ENCODE data around the gene SSH2.

DNA sequence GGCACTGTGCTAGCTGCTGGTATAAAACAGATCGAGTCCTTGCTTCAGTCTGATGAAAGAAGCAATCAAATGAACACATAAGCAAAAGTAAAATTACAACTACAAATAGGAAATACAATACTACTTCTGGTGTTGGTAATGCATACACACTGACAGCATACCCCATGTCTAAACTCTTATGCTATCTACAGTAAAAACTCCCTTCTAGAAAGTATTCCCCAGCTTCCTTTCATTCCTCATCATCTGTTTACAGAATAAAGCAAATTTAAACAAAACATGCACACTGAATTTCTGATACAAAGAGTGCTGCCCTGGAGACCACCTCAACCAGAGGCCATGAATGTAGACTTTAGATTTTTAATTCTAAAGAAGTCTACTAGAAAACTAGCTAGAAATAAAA, 109.6 kb downstream of the SSH2 start:
- TF ChIP-seq HDAC6 (IDR thresholded peaks at IDR 0.05; ENCODE audit: low read depth, low read length): no peak
- no peak for TF ChIP-seq CEBPG (CRISPR knock-in tag; IDR thresholded peaks at IDR 0.05)
- TF ChIP-seq KAT2B (IDR thresholded peaks at IDR 0.05; ENCODE audit: borderline replicate concordance, low read depth, low read length): no peak
- no peak for TF ChIP-seq EP300 (IDR thresholded peaks at IDR 0.05; ENCODE audit: low read depth in 2 of 2, low read length in 2 of 2)
- no peak for TF ChIP-seq EP300 (CRISPR knock-in tag; IDR thresholded peaks at IDR 0.05; ENCODE audit: borderline replicate concordance)
- no peak for TF ChIP-seq NR3C1 (CRISPR knock-in tag; IDR thresholded peaks at IDR 0.05)
- no peak for TF ChIP-seq RELA (CRISPR knock-in tag; IDR thresholded peaks at IDR 0.05)
- TF ChIP-seq, protein P1, sequence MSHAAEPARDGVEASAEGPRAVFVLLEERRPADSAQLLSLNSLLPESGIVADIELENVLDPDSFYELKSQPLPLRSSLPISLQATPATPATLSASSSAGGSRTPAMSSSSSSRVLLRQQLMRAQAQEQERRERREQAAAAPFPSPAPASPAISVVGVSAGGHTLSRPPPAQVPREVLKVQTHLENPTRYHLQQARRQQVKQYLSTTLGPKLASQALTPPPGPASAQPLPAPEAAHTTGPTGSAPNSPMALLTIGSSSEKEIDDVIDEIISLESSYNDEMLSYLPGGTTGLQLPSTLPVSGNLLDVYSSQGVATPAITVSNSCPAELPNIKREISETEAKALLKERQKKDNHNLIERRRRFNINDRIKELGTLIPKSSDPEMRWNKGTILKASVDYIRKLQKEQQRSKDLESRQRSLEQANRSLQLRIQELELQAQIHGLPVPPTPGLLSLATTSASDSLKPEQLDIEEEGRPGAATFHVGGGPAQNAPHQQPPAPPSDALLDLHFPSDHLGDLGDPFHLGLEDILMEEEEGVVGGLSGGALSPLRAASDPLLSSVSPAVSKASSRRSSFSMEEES (CRISPR knock-in tag; IDR thresholded peaks at IDR 0.05): no peak
- no peak for TF ChIP-seq POLR2A (IDR thresholded peaks at IDR 0.05; ENCODE audit: insufficient read depth in 1 of 2, low read depth in 2 of 2, low read length in 2 of 2)
- TF ChIP-seq MIXL1 (CRISPR knock-in tag; IDR thresholded peaks at IDR 0.05): no peak
- TF ChIP-seq HDAC2 (CRISPR knock-in tag; IDR thresholded peaks at IDR 0.05): no peak
- no peak for TF ChIP-seq ZNF564 (CRISPR knock-in tag; IDR thresholded peaks at IDR 0.05)
- no peak for TF ChIP-seq SRF (IDR thresholded peaks at IDR 0.05; ENCODE audit: low read depth, low read length)

Measured in HepG2 (cell line).